Measurements from ENCODE around the gene CHST3. TPM values are rescaled to one million over a fixed set of nuclear protein-coding genes. Genes with fewer than 3 reads are reported as not detected.

CHST3 gene
- total RNA-seq, 2 experiments from 2014 or later, result not detected

- POLR2A ChIA-PET, result no interaction called here
- ATAC-seq (ENCODE audit: low read depth) (no peak), DNase-seq (no peak)
- Mint-ChIP-seq H3K36me3 (no peaks in the 10 kb centered on the region), H3K4me1 (no peaks in the 10 kb centered on the region), H3K4me3 (no peak overlapping the region), H3K9me3 (no peaks in the 10 kb centered on the region), H3K27ac (no peak overlapping the region), H3K27me3 (peaks cover 6% of the 10 kb centered on the region)
Observed at GRCh38 chr10:71998119-71998839, 34.1 kb downstream of the CHST3 start.

- POLR2A ChIA-PET, result no interaction called here
- ATAC-seq (ENCODE audit: low read depth) (no peak), DNase-seq (no peak)
- Mint-ChIP-seq H3K4me1 (no peaks in the 10 kb centered on the region), H3K9me3 (no peaks in the 10 kb centered on the region), H3K27ac (no peak overlapping the region), H3K36me3 (no peaks in the 10 kb centered on the region), H3K27me3 (peaks cover 6% of the 10 kb centered on the region), H3K4me3 (no peak overlapping the region)
Observed at GRCh38 chr10:71998840-71999194, 34.6 kb downstream of the CHST3 start.

GRCh38 chr10:71999360-72000072 is 35.3 kb downstream of the CHST3 start:
- no peaks in the 10 kb centered on the region for H3K4me1 Mint-ChIP-seq
- no peaks in the 10 kb centered on the region for H3K9me3 Mint-ChIP-seq
- H3K4me3 Mint-ChIP-seq, result no peak overlapping the region
- peaks cover 6% of the 10 kb centered on the region for H3K27me3 Mint-ChIP-seq
- ATAC-seq (ENCODE audit: low read depth) (no peak), DNase-seq (no peak)
- H3K27ac Mint-ChIP-seq, result no peak overlapping the region
- POLR2A ChIA-PET, result no interaction called here
- no peaks in the 10 kb centered on the region for H3K36me3 Mint-ChIP-seq

- no peak overlapping the region for H3K4me3 Mint-ChIP-seq
- DNase-seq, result no peak
- no peaks in the 10 kb centered on the region for H3K36me3 Mint-ChIP-seq
- ATAC-seq (ENCODE audit: low read depth), result no peak
- POLR2A ChIA-PET, result no interaction called here
- H3K27me3 Mint-ChIP-seq, result peaks cover 6% of the 10 kb centered on the region
- H3K4me1 Mint-ChIP-seq, result no peaks in the 10 kb centered on the region
- no peak overlapping the region for H3K27ac Mint-ChIP-seq
- no peaks in the 10 kb centered on the region for H3K9me3 Mint-ChIP-seq
Observed at GRCh38 chr10:72000073-72001032, 36.2 kb downstream of the CHST3 start.

- Mint-ChIP-seq H3K36me3 (no peaks in the 10 kb centered on the region), H3K4me3 (no peak overlapping the region), H3K9me3 (no peaks in the 10 kb centered on the region), H3K27ac (no peak overlapping the region), H3K4me1 (no peaks in the 10 kb centered on the region), H3K27me3 (peaks cover 6% of the 10 kb centered on the region)
- DNase-seq (no peak), ATAC-seq (ENCODE audit: low read depth) (no peak)
- POLR2A ChIA-PET, result no interaction called here
Observed at GRCh38 chr10:72001033-72001395, 36.8 kb downstream of the CHST3 start.

GRCh38 chr10:72002354-72003295 is 38.4 kb downstream of the CHST3 start:
- DNase-seq (no peak), ATAC-seq (ENCODE audit: low read depth) (no peak)
- Mint-ChIP-seq H3K36me3 (no peaks in the 10 kb centered on the region), H3K27ac (no peak overlapping the region), H3K9me3 (no peaks in the 10 kb centered on the region), H3K4me1 (no peaks in the 10 kb centered on the region), H3K4me3 (no peak overlapping the region), H3K27me3 (peaks cover 2% of the 10 kb centered on the region)
- POLR2A ChIA-PET, result no interaction called here

- Mint-ChIP-seq H3K27me3 (no peaks in the 10 kb centered on the region), H3K4me3 (no peak overlapping the region), H3K27ac (no peak overlapping the region), H3K9me3 (no peaks in the 10 kb centered on the region), H3K4me1 (no peaks in the 10 kb centered on the region), H3K36me3 (no peaks in the 10 kb centered on the region)
- no peak for DNase-seq
- POLR2A ChIA-PET, result interaction anchor here (0.6 kb wide), 1 partner anchor 1103 kb away, joined by 3 read pairs; no protein-coding TSS in a partner anchor
- ATAC-seq (ENCODE audit: low read depth), result no peak
Observed at GRCh38 chr10:72006026-72006425, 41.8 kb downstream of the CHST3 start.

- Mint-ChIP-seq H3K27me3 (no peaks in the 10 kb centered on the region), H3K4me3 (no peak overlapping the region), H3K27ac (no peak overlapping the region), H3K9me3 (no peaks in the 10 kb centered on the region), H3K4me1 (no peaks in the 10 kb centered on the region), H3K36me3 (no peaks in the 10 kb centered on the region)
- ATAC-seq (ENCODE audit: low read depth) (no peak), DNase-seq (no peak)
- POLR2A ChIA-PET, result no interaction called here
Observed at GRCh38 chr10:72007246-72007892, 43.2 kb downstream of the CHST3 start.

- H3K4me1 Mint-ChIP-seq, result no peaks in the 10 kb centered on the region
- H3K36me3 Mint-ChIP-seq, result no peaks in the 10 kb centered on the region
- H3K4me3 Mint-ChIP-seq, result no peak overlapping the region
- POLR2A ChIA-PET, result no interaction called here
- no peaks in the 10 kb centered on the region for H3K27me3 Mint-ChIP-seq
- DNase-seq (no peak), ATAC-seq (ENCODE audit: low read depth) (no peak)
- H3K9me3 Mint-ChIP-seq, result no peaks in the 10 kb centered on the region
- no peak overlapping the region for H3K27ac Mint-ChIP-seq
Observed at GRCh38 chr10:72008096-72008981, 44.1 kb downstream of the CHST3 start.

GRCh38 chr10:72009051-72009424 is 44.8 kb downstream of the CHST3 start:
- Mint-ChIP-seq H3K36me3 (no peaks in the 10 kb centered on the region), H3K27ac (no peak overlapping the region), H3K4me1 (no peaks in the 10 kb centered on the region), H3K9me3 (no peaks in the 10 kb centered on the region), H3K4me3 (no peak overlapping the region), H3K27me3 (no peaks in the 10 kb centered on the region)
- ATAC-seq (ENCODE audit: low read depth) (no peak), DNase-seq (no peak)
- POLR2A ChIA-PET, result no interaction called here

- POLR2A ChIA-PET, result no interaction called here
- no peak overlapping the region for H3K27ac Mint-ChIP-seq
Observed at GRCh38 chr10:72009425-72010081, 45.4 kb downstream of the CHST3 start.

More at GRCh38 chr10:72009425-72010081, 45.4 kb downstream of the CHST3 start:
- ATAC-seq (ENCODE audit: low read depth) (no peak), DNase-seq (no peak)
- Mint-ChIP-seq H3K36me3 (no peaks in the 10 kb centered on the region), H3K4me1 (no peaks in the 10 kb centered on the region), H3K9me3 (no peaks in the 10 kb centered on the region), H3K4me3 (no peak overlapping the region), H3K27me3 (no peaks in the 10 kb centered on the region)
